DND-41 (cell line): ENCODE measurements around the gene ZNF202.
"Not testable (repeated sequence)": the region's sequence is repeated elsewhere in the genome, so short reads cannot be mapped to it uniquely, and the experiment has no call there.

Source experiments
- ATAC-seq: fragments of 200-7000 bp; cut with Tn5 transposase; 3 replicates; pipeline ENCODE4 v1.9.1; 2021; ENCODE audit warnings: low read depth; ENCODE audit not compliant: insufficient read depth
- DNase-seq: peaks from one replicate; pipeline ENCODE4 v3.0.0-alpha.2; 2020
- H2AFZ ChIP-seq: 2 replicates; pipeline ENCODE4 v1.6.0; 2012; ENCODE audit warnings: low read depth, low read length
- H3K27ac ChIP-seq: 2 replicates; pipeline ENCODE4 v1.5.1; 2012; ENCODE audit warnings: low read length, inconsistent platforms
- H3K27me3 ChIP-seq: fragments of 200-600 bp; sonication (generic); 2 replicates; pipeline ENCODE4 v1.6.0; 2012; ENCODE audit warnings: low read length, mild to moderate bottlenecking, inconsistent platforms; ENCODE audit not compliant: insufficient read depth, poor library complexity
- H3K36me3 ChIP-seq: 2 replicates; pipeline ENCODE4 v1.5.1; 2012; ENCODE audit warnings: low read length, inconsistent platforms; ENCODE audit not compliant: insufficient read depth
- H3K4me1 ChIP-seq: 2 replicates; pipeline ENCODE4 v1.5.1; 2012; ENCODE audit warnings: mild to moderate bottlenecking, low read length; ENCODE audit not compliant: insufficient read depth
- H3K4me2 ChIP-seq: 2 replicates; pipeline ENCODE4 v1.6.0; 2012; ENCODE audit warnings: mild to moderate bottlenecking, moderate library complexity, low read length, inconsistent platforms; ENCODE audit not compliant: insufficient read depth
- H3K4me3 ChIP-seq, 2 experiments: fragments of 200-600 bp in 1 of 2; shearing (Covaris generic) in 1 of 2; 2 replicates each; pipeline ENCODE4 v1.5.1; 2012 to 2016; ENCODE audit warnings: inconsistent platforms in 2 of 2, low read length in 2 of 2, mild to moderate bottlenecking in 2 of 2, low read depth in 1 of 2, moderate library complexity in 1 of 2
- H3K79me2 ChIP-seq: 2 replicates; pipeline ENCODE4 v1.6.0; 2012; ENCODE audit warnings: low read length, inconsistent platforms; ENCODE audit not compliant: insufficient read depth
- H3K9ac ChIP-seq: 2 replicates; pipeline ENCODE4 v1.6.0; 2012; ENCODE audit warnings: low read depth, mild to moderate bottlenecking, inconsistent platforms, low read length, moderate library complexity
- H3K9me3 ChIP-seq: 2 replicates; pipeline ENCODE4 v1.5.1; 2012; ENCODE audit warnings: low read length, moderate library complexity, mild to moderate bottlenecking, inconsistent platforms; ENCODE audit not compliant: insufficient read depth, severe bottlenecking
- H4K20me1 ChIP-seq: 2 replicates; pipeline ENCODE4 v1.6.0; 2012; ENCODE audit warnings: low read length; ENCODE audit not compliant: insufficient read depth
- CTCF ChIP-seq: IDR thresholded peaks from 2 replicates; pipeline ENCODE4 v1.5.1; 2012; ENCODE audit warnings: borderline replicate concordance, low read length, moderate library complexity, mild to moderate bottlenecking; ENCODE audit not compliant: poor library complexity, severe bottlenecking; ENCODE audit errors: extremely low read depth
- EZH2 ChIP-seq: IDR thresholded peaks from 3 replicates; pipeline ENCODE4 v1.6.1; 2012; ENCODE audit warnings: borderline replicate concordance, low read depth, mild to moderate bottlenecking, moderate library complexity, low read length, inconsistent platforms; ENCODE audit not compliant: severe bottlenecking

Gene ZNF202

GRCh38 chr11:123718469-123718868 lies 23.0 kb downstream of the ZNF202 start:
- Histone ChIP-seq H3K4me3 (no peak overlapping the region), H2AFZ (no peak overlapping the region), H3K27me3 (peaks cover 6% of the 10 kb centered on the region), H3K9ac (no peak overlapping the region), H3K4me2 (no peak overlapping the region), H3K4me1 (no peaks in the 10 kb centered on the region), H3K27ac (no peak overlapping the region), H3K36me3 (peaks cover 1% of the 10 kb centered on the region; the same call in 1 of the 2 replicates), H3K79me2 (no peaks in the 10 kb centered on the region), H4K20me1 (no peaks in the 10 kb centered on the region), H3K9me3 (no peaks in the 10 kb centered on the region)
- ATAC-seq (no peak), DNase-seq (no peak)
- TF ChIP-seq EZH2 (no peak), CTCF (no peak)

- Histone ChIP-seq H3K36me3 (no peaks in the 10 kb centered on the region), H3K9ac (no peak overlapping the region), H3K27me3 (peaks cover 6% of the 10 kb centered on the region), H3K9me3 (no peaks in the 10 kb centered on the region), H3K79me2 (no peaks in the 10 kb centered on the region), H2AFZ (no peak overlapping the region), H3K4me3 (no peak overlapping the region), H4K20me1 (no peaks in the 10 kb centered on the region), H3K4me2 (no peak overlapping the region), H3K4me1 (no peaks in the 10 kb centered on the region), H3K27ac (no peak overlapping the region)
- TF ChIP-seq CTCF (no peak), EZH2 (no peak)
- no peak for DNase-seq
- no peak for ATAC-seq
Observed at GRCh38 chr11:123718063-123718462, 23.4 kb downstream of the ZNF202 start.

- not testable (repeated sequence) for H4K20me1 ChIP-seq, H3K4me1 ChIP-seq, H3K9me3 ChIP-seq, H3K4me3 ChIP-seq, ATAC-seq, H3K79me2 ChIP-seq, H3K4me2 ChIP-seq, H2AFZ ChIP-seq, DNase-seq, H3K36me3 ChIP-seq, H3K27ac ChIP-seq, H3K9ac ChIP-seq, H3K27me3 ChIP-seq
Observed at GRCh38 chr11:123712627-123713026, 28.8 kb downstream of the ZNF202 start.

- H3K79me2 ChIP-seq, result no peaks in the 10 kb centered on the region
- no peaks in the 10 kb centered on the region for H3K36me3 ChIP-seq
- no peak overlapping the region for H3K4me3 ChIP-seq
- no peaks in the 10 kb centered on the region for H3K9me3 ChIP-seq
- no peak overlapping the region for H2AFZ ChIP-seq
- H4K20me1 ChIP-seq, result no peaks in the 10 kb centered on the region
- H3K27ac ChIP-seq, result no peak overlapping the region
- H3K27me3 ChIP-seq, result peaks cover 7% of the 10 kb centered on the region
- DNase-seq, result peak; percentile 61
- ATAC-seq, result peak; percentile 84
- no peak overlapping the region for H3K4me2 ChIP-seq
- H3K9ac ChIP-seq, result no peak overlapping the region
- no peaks in the 10 kb centered on the region for H3K4me1 ChIP-seq
- TF ChIP-seq CTCF (peak; percentile 84), EZH2 (no peak)
Observed at GRCh38 chr11:123707606-123708205, 33.8 kb downstream of the ZNF202 start.
